HCT116 (cell line): ENCODE data around the gene HNRNPAB. TPM values are rescaled to one million over a fixed set of nuclear protein-coding genes. Genes with fewer than 3 reads are reported as not detected.

ENCODE experiments used
- ATAC-seq: fragments of 200-7000 bp; cut with Tn5 transposase; 2 replicates; pipeline ENCODE4 v1.9.1; 2020; ENCODE audit warnings: mild to moderate bottlenecking, moderate library complexity
- BruUV-seq: library from RNA; stranded (reverse); fragments of 400-500 nt; replicated peaks from 2 replicates; lab custom pipeline; 2021; lab: Mats Ljungman, UMichigan
- CTCF ChIA-PET: fragments of 300-600 bp; sonication (Branson Sonifier 250); formaldehyde crosslinking; loops from one replicate; lab custom pipeline; 2021; ENCODE audit warnings: antibody characterized with exemption; lab: Charles Lee
- POLR2A ChIA-PET: fragments of 300-600, 350-600 bp; sonication (Branson Sonifier 250); formaldehyde crosslinking; loops from one replicate; lab custom pipeline; 2021; ENCODE audit warnings: antibody characterized with exemption; lab: Charles Lee
- RAD21 ChIA-PET, 2 experiments: fragments of 300-600 bp; sonication (Branson Sonifier 250); formaldehyde crosslinking; loops; one replicate each; lab custom pipeline; 2023; ENCODE audit warnings: low total read pairs in 2 of 2; ENCODE audit not compliant: uncharacterized antibody in 2 of 2, unreplicated experiment in 2 of 2, low non-redundant PET in 1 of 2; lab: Charles Lee
- DNase-seq: peaks from one replicate; pipeline ENCODE4 v3.0.0-alpha.2; 2010; ENCODE audit warnings: low read depth, low spot score
- H2AFZ ChIP-seq: fragments of 200-600 bp; shearing (Covaris generic), sonication (generic); 2 replicates; pipeline ENCODE4 v1.6.1; 2017; ENCODE audit warnings: low read depth, mixed run types, mixed read lengths, antibody characterized with exemption, low read length; ENCODE audit not compliant: poor library complexity, severe bottlenecking
- H3K27ac ChIP-seq: 2 replicates; pipeline ENCODE4 v1.5.1; 2012; ENCODE audit warnings: low read depth, low read length
- H3K27me3 ChIP-seq: fragments of 200-600 bp; sonication (generic); 2 replicates; pipeline ENCODE4 v1.6.1; 2016; ENCODE audit warnings: mixed run types, low read length, mixed read lengths; ENCODE audit not compliant: insufficient read depth
- H3K36me3 ChIP-seq, 2 experiments: fragments of 200-500 bp in 1 of 2; fragments of 200-600 bp in 1 of 2; sonication (Bioruptor generic) in 1 of 2; sonication (generic) in 1 of 2; 2 replicates each; pipeline versions ENCODE4 v1.5.1 to v1.6.1; 2014 to 2016; ENCODE audit warnings: low read length in 2 of 2, inconsistent platforms in 1 of 2, mixed read lengths in 1 of 2, mixed run types in 1 of 2; ENCODE audit not compliant: insufficient read depth in 2 of 2, control insufficient read depth in 1 of 2
- H3K4me1 ChIP-seq, 2 experiments: fragments of 200-600 bp in 1 of 2; sonication (generic) in 1 of 2; 2 replicates each; pipeline versions ENCODE4 v1.5.1 to v1.6.1; 2012 to 2017; ENCODE audit warnings: low read length in 2 of 2, inconsistent platforms in 1 of 2, mild to moderate bottlenecking in 1 of 2, mixed read lengths in 1 of 2, mixed run types in 1 of 2, moderate library complexity in 1 of 2; ENCODE audit not compliant: insufficient read depth in 2 of 2, control insufficient read depth in 1 of 2
- H3K4me2 ChIP-seq: fragments of 200-600 bp; sonication (generic); 2 replicates; pipeline ENCODE4 v1.6.1; 2017; ENCODE audit warnings: mixed run types, low read length, mixed read lengths
- H3K4me3 ChIP-seq, 2 experiments: fragments of 200-600 bp in 1 of 2; sonication (generic) in 1 of 2; replicated peaks in 1 of 2; 2 replicates each; pipeline ENCODE4 v1.5.1; 2011 to 2016; ENCODE audit warnings: low read length in 2 of 2, control low read depth in 1 of 2, low read depth in 1 of 2, mild to moderate bottlenecking in 1 of 2, mixed read lengths in 1 of 2, mixed run types in 1 of 2
- H3K79me2 ChIP-seq: fragments of 200-600 bp; sonication (generic); 2 replicates; pipeline ENCODE4 v1.6.1; 2017; ENCODE audit warnings: mild to moderate bottlenecking, mixed run types, low read length, moderate library complexity, mixed read lengths; ENCODE audit not compliant: insufficient read depth
- H3K9ac ChIP-seq: fragments of 200-600 bp; sonication (generic); 2 replicates; pipeline ENCODE4 v1.6.1; 2016; ENCODE audit warnings: low read length, mixed read lengths
- H3K9me2 ChIP-seq: fragments of 200-600 bp; sonication (generic), shearing (Covaris generic); 2 replicates; pipeline ENCODE4 v1.6.1; 2017; ENCODE audit warnings: mixed run types, mild to moderate bottlenecking, moderate library complexity; ENCODE audit not compliant: insufficient read depth
- H3K9me3 ChIP-seq, 2 experiments: fragments of 200-500 bp in 1 of 2; fragments of 200-600 bp in 1 of 2; sonication (Bioruptor generic) in 1 of 2; sonication (generic) in 1 of 2; 2 replicates each; pipeline ENCODE4 v1.6.1; 2014 to 2017; ENCODE audit warnings: low read length in 2 of 2, mixed read lengths in 2 of 2, inconsistent platforms in 1 of 2, low read depth in 1 of 2, mild to moderate bottlenecking in 1 of 2, mixed run types in 1 of 2, moderate library complexity in 1 of 2; ENCODE audit not compliant: control insufficient read depth in 1 of 2, insufficient read depth in 1 of 2
- H4K20me1 ChIP-seq: fragments of 200-600 bp; sonication (generic), shearing (Covaris generic); 2 replicates; pipeline ENCODE4 v1.6.1; 2017; ENCODE audit warnings: mixed run types, mild to moderate bottlenecking, moderate library complexity; ENCODE audit not compliant: insufficient read depth
- CBX3 ChIP-seq: IDR thresholded peaks from 2 replicates; pipeline ENCODE4 v1.6.1; 2012; ENCODE audit warnings: low read depth
- CTCF ChIP-seq, 3 experiments: fragments of 200-600 bp in 1 of 3; sonication (generic) in 1 of 3; IDR thresholded peaks in 2 of 3; conservative IDR thresholded peaks in 1 of 3; 2 replicates each; pipeline ENCODE4 v1.5.1; 2012 to 2017; ENCODE audit warnings: low read depth in 2 of 3, low read length in 2 of 3, antibody characterized with exemption in 1 of 3, borderline replicate concordance in 1 of 3, control low read depth in 1 of 3, mild to moderate bottlenecking in 1 of 3, mixed read lengths in 1 of 3, mixed run types in 1 of 3, moderate library complexity in 1 of 3; ENCODE audit not compliant: insufficient read depth in 1 of 3
- EGR1 ChIP-seq: IDR thresholded peaks from 2 replicates; pipeline ENCODE4 v1.6.1; 2012; ENCODE audit warnings: low read depth
- EZH2 ChIP-seq: fragments of 200-600 bp; sonication (generic); IDR thresholded peaks from 2 replicates; pipeline ENCODE4 v1.6.1; 2017; ENCODE audit warnings: antibody characterized with exemption, mixed run types
- EZH2phosphoT487 ChIP-seq: fragments of 200-600 bp; IDR thresholded peaks from 2 replicates; pipeline ENCODE4 v1.6.1; 2018; ENCODE audit warnings: antibody characterized with exemption, borderline replicate concordance
- POLR2A ChIP-seq: IDR thresholded peaks from 2 replicates; pipeline ENCODE4 v1.7.0; 2011; ENCODE audit warnings: borderline replicate concordance; ENCODE audit not compliant: insufficient read depth, insufficient read length; ENCODE audit errors: extremely low read depth
- POLR2AphosphoS5 ChIP-seq: IDR thresholded peaks from 2 replicates; pipeline ENCODE4 v1.6.1; 2011; ENCODE audit warnings: mild to moderate bottlenecking, low read depth, low read length, moderate library complexity
- RAD21 ChIP-seq: IDR thresholded peaks from 2 replicates; pipeline ENCODE4 v1.6.1; 2012; ENCODE audit warnings: low read depth, mild to moderate bottlenecking
- SIN3A ChIP-seq: IDR thresholded peaks from 2 replicates; pipeline ENCODE4 v1.6.1; 2012; ENCODE audit warnings: low read depth
- TCF7L2 ChIP-seq: IDR thresholded peaks from 2 replicates; pipeline ENCODE4 v1.7.0; 2011; ENCODE audit warnings: borderline replicate concordance, inconsistent platforms; ENCODE audit not compliant: insufficient read depth, insufficient read length; ENCODE audit errors: extremely low read depth
- YY1 ChIP-seq: IDR thresholded peaks from 2 replicates; pipeline ENCODE4 v1.6.1; 2011; ENCODE audit warnings: low read length, low read depth, moderate library complexity, mild to moderate bottlenecking; ENCODE audit not compliant: insufficient replicate concordance; ENCODE audit errors: extremely low read depth
- ZBTB33 ChIP-seq: IDR thresholded peaks from 2 replicates; pipeline ENCODE4 v1.6.1; 2011; ENCODE audit warnings: mild to moderate bottlenecking, low read length, moderate library complexity; ENCODE audit not compliant: insufficient replicate concordance; ENCODE audit errors: extremely low read depth
- ZNF274 ChIP-seq: fragments of 200-500 bp; sonication (Bioruptor generic); IDR thresholded peaks from 2 replicates; pipeline ENCODE4 v1.6.1; 2014; ENCODE audit warnings: mild to moderate bottlenecking, low read depth, low read length, inconsistent platforms
- intact Hi-C: fragments of 100-400 bp; cut with micrococcal nuclease; formaldehyde crosslinking; loops from 2 replicates; pipeline ENCODE4 v1.10.0; 2022
- total RNA-seq: library from RNA; stranded (reverse); gene quantifications from one replicate; pipeline ENCODE4 v1.2.1, GENCODE V29; 2021; ENCODE audit not compliant: unreplicated experiment
- TF ChIP-seq, protein P1 (sequence below): IDR thresholded peaks from 2 replicates; pipeline ENCODE4 v1.6.1; 2012; ENCODE audit warnings: low read depth
- TF ChIP-seq, protein P2 (sequence below): IDR thresholded peaks from 2 replicates; pipeline ENCODE4 v1.6.1; 2012

Gene HNRNPAB
- total RNA-seq, 1 experiment from 2014 or later = 273 TPM

GRCh38 chr5:178189433-178189832 lies 14.9 kb upstream of the HNRNPAB start:
- ChIA-PET RAD21 (no interaction called here), POLR2A (interaction anchor here (1.7 kb wide), 1 partner anchor 15 kb away, joined by 4 read pairs; the partner anchor contains the start of gene HNRNPAB), CTCF (no interaction called here)
- intact Hi-C loops = no loop called here
- DNase-seq (no peak), ATAC-seq (no peak)
- TF ChIP-seq SIN3A = no peak
- no peak for TF ChIP-seq TCF7L2
- no peak for TF ChIP-seq CBX3
- TF ChIP-seq POLR2AphosphoS5 = no peak
- TF ChIP-seq, protein P1, sequence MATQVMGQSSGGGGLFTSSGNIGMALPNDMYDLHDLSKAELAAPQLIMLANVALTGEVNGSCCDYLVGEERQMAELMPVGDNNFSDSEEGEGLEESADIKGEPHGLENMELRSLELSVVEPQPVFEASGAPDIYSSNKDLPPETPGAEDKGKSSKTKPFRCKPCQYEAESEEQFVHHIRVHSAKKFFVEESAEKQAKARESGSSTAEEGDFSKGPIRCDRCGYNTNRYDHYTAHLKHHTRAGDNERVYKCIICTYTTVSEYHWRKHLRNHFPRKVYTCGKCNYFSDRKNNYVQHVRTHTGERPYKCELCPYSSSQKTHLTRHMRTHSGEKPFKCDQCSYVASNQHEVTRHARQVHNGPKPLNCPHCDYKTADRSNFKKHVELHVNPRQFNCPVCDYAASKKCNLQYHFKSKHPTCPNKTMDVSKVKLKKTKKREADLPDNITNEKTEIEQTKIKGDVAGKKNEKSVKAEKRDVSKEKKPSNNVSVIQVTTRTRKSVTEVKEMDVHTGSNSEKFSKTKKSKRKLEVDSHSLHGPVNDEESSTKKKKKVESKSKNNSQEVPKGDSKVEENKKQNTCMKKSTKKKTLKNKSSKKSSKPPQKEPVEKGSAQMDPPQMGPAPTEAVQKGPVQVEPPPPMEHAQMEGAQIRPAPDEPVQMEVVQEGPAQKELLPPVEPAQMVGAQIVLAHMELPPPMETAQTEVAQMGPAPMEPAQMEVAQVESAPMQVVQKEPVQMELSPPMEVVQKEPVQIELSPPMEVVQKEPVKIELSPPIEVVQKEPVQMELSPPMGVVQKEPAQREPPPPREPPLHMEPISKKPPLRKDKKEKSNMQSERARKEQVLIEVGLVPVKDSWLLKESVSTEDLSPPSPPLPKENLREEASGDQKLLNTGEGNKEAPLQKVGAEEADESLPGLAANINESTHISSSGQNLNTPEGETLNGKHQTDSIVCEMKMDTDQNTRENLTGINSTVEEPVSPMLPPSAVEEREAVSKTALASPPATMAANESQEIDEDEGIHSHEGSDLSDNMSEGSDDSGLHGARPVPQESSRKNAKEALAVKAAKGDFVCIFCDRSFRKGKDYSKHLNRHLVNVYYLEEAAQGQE = no peak
- TF ChIP-seq EZH2 = no peak
- no peak for TF ChIP-seq CTCF (IDR thresholded peaks at IDR 0.05 in 2 of 3, conservative IDR thresholded peaks at IDR 0.05 in 1 of 3; ENCODE audit: borderline replicate concordance in 1 of 3, insufficient read depth in 1 of 3, low read depth in 2 of 3, low read length in 2 of 3)
- TF ChIP-seq RAD21 = no peak
- no peak for TF ChIP-seq ZBTB33
- TF ChIP-seq, protein P2, sequence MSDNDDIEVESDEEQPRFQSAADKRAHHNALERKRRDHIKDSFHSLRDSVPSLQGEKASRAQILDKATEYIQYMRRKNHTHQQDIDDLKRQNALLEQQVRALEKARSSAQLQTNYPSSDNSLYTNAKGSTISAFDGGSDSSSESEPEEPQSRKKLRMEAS = no peak
- TF ChIP-seq POLR2A = no peak
- no peak for TF ChIP-seq ZNF274
- TF ChIP-seq EGR1 = no peak
- no peak for TF ChIP-seq EZH2phosphoT487
- no peak for TF ChIP-seq YY1
- no TSS peak for BruUV-seq
- H3K27me3 ChIP-seq = no peaks in the 10 kb centered on the region
- no peaks in the 10 kb centered on the region for H3K79me2 ChIP-seq
- no peak overlapping the region for H3K27ac ChIP-seq
- H2AFZ ChIP-seq = no peak overlapping the region
- H3K4me3 ChIP-seq = no peak overlapping the region
- no peak overlapping the region for H3K9ac ChIP-seq
- H3K36me3 ChIP-seq = no peaks in the 10 kb centered on the region
- H4K20me1 ChIP-seq = no peaks in the 10 kb centered on the region
- H3K9me2 ChIP-seq = no peaks in the 10 kb centered on the region
- H3K9me3 ChIP-seq = peaks cover 0 to 3% of the 10 kb centered on the region in 2 experiments; a peak in 1 of 4 replicates
- H3K4me2 ChIP-seq = no peak overlapping the region
- H3K4me1 ChIP-seq = no peaks in the 10 kb centered on the region
